HepG2 (cell line): ENCODE data around the gene CELSR3. TPM values are rescaled to one million over a fixed set of nuclear protein-coding genes. Genes with fewer than 3 reads are reported as not detected.

Experiments
- ADNP ChIP-seq: sonication (generic); formaldehyde crosslinking; IDR thresholded peaks from 2 replicates; pipeline ENCODE4 v1.4.0; 2020; ENCODE audit warnings: missing genetic modification reagents
- ATAD3A ChIP-seq: sonication (generic); formaldehyde crosslinking; IDR thresholded peaks from 2 replicates; pipeline ENCODE4 v1.4.0; 2020; ENCODE audit warnings: missing genetic modification reagents
- BRD4 ChIP-seq: sonication (generic); formaldehyde crosslinking; IDR thresholded peaks from 2 replicates; pipeline ENCODE4 v1.4.0; 2020; ENCODE audit warnings: missing genetic modification reagents
- FOXA1 ChIP-seq, 2 experiments: fragments of 450-650 bp in 1 of 2; sonication (generic) in 1 of 2; formaldehyde crosslinking in 1 of 2; IDR thresholded peaks; 2 replicates each; pipeline versions ENCODE4 v1.4.0 to v1.6.1; 2016 to 2020; ENCODE audit warnings: missing genetic modification reagents in 1 of 2
- HCFC1 ChIP-seq: fragments of 150-350 bp; IDR thresholded peaks from 2 replicates; pipeline ENCODE4 v1.6.1; 2014; ENCODE audit warnings: low read depth, low read length
- HMGXB4 ChIP-seq, 2 experiments: sonication (generic) in 1 of 2; formaldehyde crosslinking in 1 of 2; IDR thresholded peaks; 2 replicates each; pipeline versions ENCODE4 v1.4.0 to v1.6.1; 2018 to 2020; ENCODE audit warnings: missing genetic modification reagents in 2 of 2, borderline replicate concordance in 1 of 2, low read depth in 1 of 2, mild to moderate bottlenecking in 1 of 2, missing biosample characterization in 1 of 2
- HNRNPH1 ChIP-seq: fragments of 200-400 bp; formaldehyde crosslinking; optimal IDR thresholded peaks from 2 replicates; pipeline ENCODE3; 2017; ENCODE audit warnings: mild to moderate bottlenecking, low read depth, low read length
- JARID2 ChIP-seq: sonication (generic); formaldehyde crosslinking; IDR thresholded peaks from 2 replicates; pipeline ENCODE4 v1.8.1; 2023; ENCODE audit warnings: missing genetic modification reagents, inconsistent platforms; ENCODE audit not compliant: insufficient replicate concordance
- JUN ChIP-seq: sonication (generic); formaldehyde crosslinking; IDR thresholded peaks from 2 replicates; pipeline ENCODE4 v1.4.0; 2020; ENCODE audit warnings: mild to moderate bottlenecking, missing genetic modification reagents
- KDM1A ChIP-seq: IDR thresholded peaks from 2 replicates; pipeline ENCODE4 v1.6.1; 2016; ENCODE audit warnings: missing compliant biosample characterization
- MAFG ChIP-seq: sonication (generic); formaldehyde crosslinking; IDR thresholded peaks from 2 replicates; pipeline ENCODE4 v1.5.1; 2020; ENCODE audit warnings: mild to moderate bottlenecking, missing genetic modification reagents
- ONECUT2 ChIP-seq: sonication (generic); formaldehyde crosslinking; IDR thresholded peaks from 2 replicates; pipeline ENCODE4 v1.4.0; 2020; ENCODE audit warnings: missing genetic modification reagents
- PRDM10 ChIP-seq: sonication (generic); formaldehyde crosslinking; IDR thresholded peaks from 2 replicates; pipeline ENCODE4 v1.4.0; 2020; ENCODE audit warnings: low read depth, missing genetic modification reagents
- RNF2 ChIP-seq: fragments of 450-650 bp; conservative IDR thresholded peaks from 2 replicates; pipeline ENCODE4 v1.6.1; 2016; ENCODE audit warnings: low read depth
- SRSF1 ChIP-seq: fragments of 200-400 bp; formaldehyde crosslinking; optimal IDR thresholded peaks from 2 replicates; pipeline ENCODE3; 2017; ENCODE audit warnings: mild to moderate bottlenecking, low read depth, low read length, moderate library complexity
- TCF7L2 ChIP-seq: IDR thresholded peaks from 2 replicates; pipeline ENCODE4 v1.6.1; 2011; ENCODE audit warnings: mild to moderate bottlenecking, low read depth, low read length, moderate library complexity
- U2AF1 ChIP-seq: fragments of 200-400 bp; formaldehyde crosslinking; optimal IDR thresholded peaks from 2 replicates; pipeline ENCODE3; 2017; ENCODE audit warnings: mild to moderate bottlenecking, low read depth, low read length
- WIZ ChIP-seq: sonication (generic); formaldehyde crosslinking; IDR thresholded peaks from 2 replicates; pipeline ENCODE4 v1.5.1; 2020; ENCODE audit warnings: mild to moderate bottlenecking, missing genetic modification reagents
- ZFP36 ChIP-seq: fragments of 150-350 bp; IDR thresholded peaks from 2 replicates; pipeline ENCODE4 v1.6.1; 2018; ENCODE audit warnings: borderline replicate concordance, low read length, low read depth; ENCODE audit not compliant: partially characterized antibody
- ZNF264 ChIP-seq: sonication (generic); formaldehyde crosslinking; IDR thresholded peaks from 2 replicates; pipeline ENCODE4 v1.4.0; 2020; ENCODE audit warnings: missing genetic modification reagents
- ZNF337 ChIP-seq: sonication (generic); formaldehyde crosslinking; IDR thresholded peaks from 2 replicates; pipeline ENCODE4 v1.5.1; 2020; ENCODE audit warnings: missing genetic modification reagents, low read depth, mild to moderate bottlenecking, borderline replicate concordance
- ZNF703 ChIP-seq: sonication (generic); formaldehyde crosslinking; IDR thresholded peaks from 2 replicates; pipeline ENCODE4 v1.5.1; 2020; ENCODE audit warnings: missing genetic modification reagents, mild to moderate bottlenecking, moderate library complexity, borderline replicate concordance
- ZNF724P ChIP-seq: sonication (generic); formaldehyde crosslinking; IDR thresholded peaks from 2 replicates; pipeline ENCODE4 v1.8.0; 2022; ENCODE audit warnings: missing genetic modification reagents, borderline replicate concordance
- ZNF781 ChIP-seq: sonication (generic); formaldehyde crosslinking; IDR thresholded peaks from 2 replicates; pipeline ENCODE4 v1.5.1; 2020; ENCODE audit warnings: borderline replicate concordance, mild to moderate bottlenecking, missing genetic modification reagents; ENCODE audit errors: not compliant biosample characterization
- ZZZ3 ChIP-seq: sonication (generic); formaldehyde crosslinking; IDR thresholded peaks from 2 replicates; pipeline ENCODE4 v1.4.0; 2020; ENCODE audit warnings: missing genetic modification reagents, mild to moderate bottlenecking, borderline replicate concordance
- polyA plus RNA-seq, 8 experiments: library from polyadenylated mRNA; depleted of rRNA in 3 of 8; stranded (reverse) in 7 of 8; unstranded in 1 of 8; fragments of >200 nt; fragmentation: Illumina TruSeq in 4 of 8; extraction: Trizol in 4 of 8; gene quantifications; 2 replicates each; pipeline versions ENCODE4 v1.2.1 to v1.2.3, GENCODE V29; 2011 to 2016; ENCODE audit warnings: low read depth in 4 of 8, missing spikeins in 1 of 8, mixed read lengths in 1 of 8; ENCODE audit not compliant: insufficient read depth in 1 of 8
- total RNA-seq, 5 experiments: library from RNA; depleted of rRNA; stranded (reverse); fragments of >200 nt; fragmentation: Illumina TruSeq; extraction: Trizol; gene quantifications; 2 replicates each; pipeline ENCODE4 v1.2.3, GENCODE V29; 2016; ENCODE audit warnings: low read depth in 1 of 5

Gene CELSR3
- total and polyA plus RNA-seq, 2 of the 13 experiments (the other 11 are each of a cell fraction or from before 2014, with no cell fraction given) = 5.4 to 6.7 TPM

DNA sequence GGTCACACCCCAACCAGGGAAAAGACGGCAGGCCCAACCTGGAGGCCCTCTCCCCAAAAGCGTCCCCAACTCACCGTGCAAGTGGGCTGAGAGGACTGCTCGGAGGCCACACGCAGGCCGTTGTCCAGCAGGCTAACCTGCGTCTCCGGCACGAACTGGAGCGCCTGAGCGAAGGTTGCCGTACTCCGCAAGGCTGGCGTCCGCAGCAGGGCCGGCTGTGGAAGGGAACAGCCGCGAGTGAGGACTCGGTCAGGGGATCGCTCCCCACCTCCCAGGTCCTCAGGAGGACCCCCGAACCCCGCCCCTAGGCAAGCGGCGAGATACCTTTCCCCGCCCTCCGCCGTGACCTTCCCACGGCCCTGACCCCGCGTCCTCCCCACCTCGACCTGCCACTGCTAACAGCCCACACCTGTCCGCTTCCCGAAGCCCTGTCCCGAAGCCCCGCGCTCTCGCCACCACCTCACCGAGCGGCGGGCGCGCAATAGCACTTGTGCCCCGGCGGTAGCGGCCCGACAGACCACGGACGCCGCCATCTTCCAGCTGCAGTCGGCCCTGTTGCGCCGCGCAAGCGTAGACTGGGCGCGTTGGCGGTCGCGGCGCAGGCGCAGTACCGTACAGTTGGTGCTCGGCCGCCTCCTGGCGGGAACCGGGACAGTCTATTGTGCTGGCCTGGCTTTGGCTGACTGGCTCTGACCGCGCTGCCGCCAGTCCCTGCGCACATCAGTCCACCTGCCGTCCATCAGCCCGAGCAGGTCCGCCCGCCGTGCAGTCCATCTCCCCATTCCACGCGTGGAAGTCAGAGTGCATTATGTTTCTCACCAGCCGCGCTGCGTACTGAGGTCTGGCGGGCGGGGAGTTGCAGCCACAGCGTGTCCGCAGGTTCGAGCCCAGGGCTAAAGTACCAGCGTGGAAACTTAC is 53.3 kb downstream of the CELSR3 start, which contains the start of gene UQCRC1 (continued):
- TF ChIP-seq ZNF781 (CRISPR knock-in tag) = peak; percentile 47
- TF ChIP-seq U2AF1 = no peak
- TF ChIP-seq HMGXB4 (CRISPR knock-in tag; IDR thresholded peaks at IDR 0.05; ENCODE audit: borderline replicate concordance in 1 of 2, low read depth in 1 of 2) = peak; percentile 95 to 97
- TF ChIP-seq ZNF703 = no peak
- peak; percentile 72; the same call in 1 of the 2 replicates for TF ChIP-seq ZNF337 (CRISPR knock-in tag)
- no peak for TF ChIP-seq ATAD3A (CRISPR knock-in tag)
- TF ChIP-seq TCF7L2 = no peak
- no peak for TF ChIP-seq SRSF1
- peak; percentile 45 for TF ChIP-seq JARID2 (CRISPR knock-in tag)
- no peak for TF ChIP-seq FOXA1 (IDR thresholded peaks at IDR 0.05)
- TF ChIP-seq FOXA1 (CRISPR knock-in tag; IDR thresholded peaks at IDR 0.05) = no peak
- TF ChIP-seq RNF2 = no peak
- TF ChIP-seq ADNP (CRISPR knock-in tag) = no peak; the same call in none of the 2 replicates
- TF ChIP-seq WIZ (CRISPR knock-in tag) = peak; percentile 87; the same call in 1 of the 2 replicates
- TF ChIP-seq PRDM10 (CRISPR knock-in tag) = peak; percentile 18
- TF ChIP-seq KDM1A (CRISPR knock-in tag) = 0 out of 2 replicates have a peak, but pooled peaks have one; percentile 51
- peak; percentile 60; the same call in 1 of the 2 replicates for TF ChIP-seq ZZZ3
- peak; percentile 98 for TF ChIP-seq BRD4 (CRISPR knock-in tag)
- TF ChIP-seq ZNF264 (CRISPR knock-in tag) = no peak
- no peak for TF ChIP-seq MAFG (CRISPR knock-in tag)
- no peak for TF ChIP-seq HNRNPH1
- no peak for TF ChIP-seq ONECUT2 (CRISPR knock-in tag)
- TF ChIP-seq ZFP36 = no peak
- peak; percentile 62; the same call in 1 of the 2 replicates for TF ChIP-seq ZNF724P (CRISPR knock-in tag)
- TF ChIP-seq JUN (CRISPR knock-in tag) = no peak; the same call in 1 of the 2 replicates
- no peak; the same call in 1 of the 2 replicates for TF ChIP-seq HCFC1
